HG03066 (cell line): Measurements from ENCODE around the gene NDUFA6.
"Not testable (repeated sequence)": the region's sequence is repeated elsewhere in the genome, so short reads cannot be mapped to it uniquely, and the experiment has no call there.

ENCODE experiments used
- ATAC-seq: cut with Tn5 transposase; IDR thresholded peaks from one replicate; pipeline ENCODE4 v1.9.1; 2021; ENCODE audit warnings: low read depth; ENCODE audit not compliant: unreplicated experiment

Gene NDUFA6

DNA sequence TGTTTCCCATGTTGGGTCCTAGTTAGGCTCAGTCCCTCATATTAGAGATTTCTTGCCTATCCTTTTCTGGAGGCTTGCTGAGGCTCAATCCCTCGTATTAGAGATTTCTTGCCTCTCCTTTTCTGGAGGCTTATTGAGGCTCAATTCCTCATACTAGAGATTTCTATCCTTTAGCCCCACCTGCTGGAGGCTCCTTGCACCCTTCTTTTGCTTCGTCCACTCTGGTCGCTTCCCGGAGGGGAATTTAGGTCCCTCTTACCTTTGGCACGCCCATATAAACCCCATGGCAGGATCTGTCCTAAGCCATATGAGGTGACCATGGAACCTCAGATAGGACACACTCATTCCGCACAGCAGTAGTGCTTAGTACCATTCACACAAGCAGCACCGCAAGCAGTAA lies 24.1 kb upstream of the NDUFA6 start:
- ATAC-seq = no peak

DNA sequence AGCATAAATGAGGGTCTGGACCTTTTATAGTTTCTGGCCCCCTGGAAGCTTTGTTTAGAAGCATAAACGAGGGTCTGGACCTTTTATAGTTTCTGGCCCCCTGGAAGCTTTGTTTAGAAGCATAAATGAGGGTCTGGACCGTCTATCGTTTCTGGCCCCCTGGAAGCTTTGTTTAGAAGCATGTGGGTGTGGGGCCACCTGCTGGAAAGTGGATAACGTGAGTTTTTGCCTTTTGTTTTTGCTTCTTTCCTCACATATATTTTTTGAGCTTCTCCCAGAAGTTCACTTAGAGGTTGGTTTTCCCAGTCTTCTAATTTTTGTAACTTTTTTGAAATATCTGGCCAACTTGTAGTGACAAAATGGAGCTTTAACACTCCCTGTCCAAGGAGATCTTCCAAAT lies 22.2 kb upstream of the NDUFA6 start:
- not testable (repeated sequence) for ATAC-seq

DNA sequence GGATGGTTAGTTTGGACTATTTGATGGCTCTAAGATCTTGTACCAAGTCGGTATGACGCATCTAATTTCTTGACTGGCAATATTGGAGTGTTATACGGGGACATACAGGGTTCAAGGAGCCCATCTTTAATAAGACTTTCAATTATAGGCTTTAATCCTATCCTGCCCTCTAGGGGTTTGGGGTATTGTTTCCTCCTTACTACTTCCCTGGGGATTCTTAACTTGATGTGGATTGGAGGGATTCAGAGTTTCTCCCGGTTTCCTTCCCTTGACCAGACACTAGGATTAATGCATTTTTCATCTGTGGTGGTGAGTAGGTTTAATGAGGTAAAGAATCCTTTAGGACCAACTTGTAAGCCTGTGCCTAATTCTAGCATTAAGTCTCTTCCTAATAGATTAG lies 21.2 kb upstream of the NDUFA6 start:
- no peak for ATAC-seq

DNA sequence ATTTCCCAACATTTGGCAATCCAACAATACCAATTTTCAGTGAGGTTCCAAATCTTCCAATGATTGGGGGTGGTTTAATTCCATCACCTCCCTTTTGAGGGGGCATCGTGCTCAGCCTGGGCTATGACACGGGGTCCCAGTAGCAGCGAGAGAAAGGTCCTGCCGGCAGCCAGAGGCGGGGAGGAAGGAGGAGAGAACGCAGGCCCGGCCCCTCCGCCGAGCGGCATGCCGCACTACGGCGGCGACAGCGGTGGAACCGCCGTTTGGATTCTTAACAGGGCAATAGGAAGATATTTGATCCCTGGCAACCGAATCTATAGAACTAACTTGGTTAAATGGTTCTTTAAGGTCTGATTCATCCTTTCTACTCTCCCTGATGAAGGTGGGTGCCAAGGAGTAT lies 18.3 kb upstream of the NDUFA6 start:
- ATAC-seq = no peak

DNA sequence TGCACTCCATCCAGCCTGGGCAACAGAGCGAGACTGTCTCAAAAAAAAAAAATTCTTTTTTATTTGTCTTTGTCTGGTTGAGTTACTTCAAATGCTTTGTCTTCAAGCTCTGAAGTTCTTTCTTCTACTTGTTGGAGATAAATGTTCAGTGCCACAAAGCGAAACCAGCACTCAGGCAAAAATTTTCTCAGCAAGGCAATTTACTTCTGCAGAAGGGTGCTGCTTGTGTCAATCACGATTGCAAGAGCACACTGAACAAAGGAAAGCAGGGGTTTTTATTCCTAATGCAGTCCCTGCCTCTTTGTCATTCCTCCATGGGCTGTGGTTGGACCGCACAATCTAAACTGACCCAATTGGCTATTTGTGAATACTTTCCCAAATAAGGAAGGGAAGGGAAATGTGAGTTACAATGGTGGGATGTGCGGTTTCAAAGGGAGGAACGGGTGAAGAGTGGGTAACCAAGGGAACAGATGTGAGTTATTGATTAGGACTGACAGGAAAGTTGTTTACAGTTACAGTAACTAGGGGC lies 13.8 kb upstream of the NDUFA6 start:
- ATAC-seq = not testable (repeated sequence)

DNA sequence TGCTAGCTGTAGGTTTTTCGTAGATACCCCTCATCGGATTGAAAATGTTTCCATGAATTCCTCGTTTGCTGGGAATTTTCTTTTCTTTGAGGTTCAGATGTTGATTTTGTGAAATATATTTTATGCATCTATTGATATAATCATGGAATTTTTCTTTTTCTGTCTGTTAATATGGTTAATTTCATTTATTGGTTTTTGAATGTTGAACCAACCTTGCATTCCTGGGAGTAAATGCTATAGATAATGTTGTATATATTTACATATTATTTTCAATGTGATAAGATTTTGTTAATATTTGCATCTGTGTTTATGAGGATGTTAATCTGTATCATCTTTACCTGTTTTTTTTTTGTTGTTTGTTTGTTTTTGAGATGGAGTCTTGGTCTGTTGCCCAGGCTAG lies 10.6 kb upstream of the NDUFA6 start:
- ATAC-seq = no peak

DNA sequence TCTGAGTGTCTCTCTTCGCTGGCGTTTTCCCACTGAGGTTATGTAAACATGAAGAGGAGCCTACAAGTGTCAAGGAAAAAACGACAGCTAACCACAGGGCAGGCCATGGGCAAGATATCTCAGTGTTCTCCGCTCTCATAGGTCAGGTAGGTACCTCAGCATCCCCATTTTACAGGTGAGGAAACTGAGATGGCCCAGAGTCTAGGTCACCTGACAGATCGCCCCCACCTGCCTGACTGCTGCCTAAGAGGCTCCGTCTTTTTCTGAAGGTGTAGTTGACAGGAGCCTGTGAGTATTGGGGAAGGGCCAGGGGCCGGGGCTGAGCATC lies 847 bp upstream of the NDUFA6 start:
- no peak for ATAC-seq

DNA sequence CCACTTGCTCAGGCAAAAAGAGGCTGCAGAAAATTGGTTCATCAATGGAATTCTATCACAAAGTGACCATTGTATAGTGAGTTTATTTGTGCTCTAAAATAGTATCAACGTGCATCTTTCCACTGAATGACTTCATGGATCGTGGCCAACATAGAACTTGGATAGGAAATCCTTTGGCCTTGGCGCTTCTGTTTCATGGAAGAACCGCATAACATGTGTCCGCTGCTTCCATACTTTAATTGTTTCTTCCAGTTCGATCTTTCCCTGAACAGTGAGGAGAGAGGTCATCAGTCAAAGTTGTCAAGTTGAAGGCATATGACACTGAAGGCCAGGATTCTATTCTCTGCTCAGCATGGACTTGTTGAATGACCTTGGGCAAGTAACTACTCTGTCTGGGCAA lies 4.5 kb downstream of the NDUFA6 start:
- no peak for ATAC-seq

DNA sequence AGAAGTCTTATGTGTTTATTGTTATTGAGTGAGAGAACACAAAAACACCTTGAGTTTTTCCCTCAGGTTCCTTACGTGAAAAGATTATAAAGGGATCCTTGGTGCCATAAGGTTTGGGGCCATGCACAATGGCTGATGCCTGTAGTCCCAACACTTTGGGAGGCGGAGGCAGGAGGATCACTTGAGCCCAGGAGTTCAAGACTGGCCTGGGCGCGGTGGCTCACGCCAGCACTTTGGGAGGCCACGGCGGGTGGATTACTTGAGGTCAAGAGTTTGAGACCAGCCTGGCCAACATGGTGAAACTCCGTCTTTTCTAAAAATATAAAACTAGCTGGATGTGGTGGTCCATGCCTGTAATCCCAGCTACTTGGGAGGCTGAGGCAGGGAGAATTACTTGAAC lies 5.7 kb downstream of the NDUFA6 start:
- no peak for ATAC-seq

DNA sequence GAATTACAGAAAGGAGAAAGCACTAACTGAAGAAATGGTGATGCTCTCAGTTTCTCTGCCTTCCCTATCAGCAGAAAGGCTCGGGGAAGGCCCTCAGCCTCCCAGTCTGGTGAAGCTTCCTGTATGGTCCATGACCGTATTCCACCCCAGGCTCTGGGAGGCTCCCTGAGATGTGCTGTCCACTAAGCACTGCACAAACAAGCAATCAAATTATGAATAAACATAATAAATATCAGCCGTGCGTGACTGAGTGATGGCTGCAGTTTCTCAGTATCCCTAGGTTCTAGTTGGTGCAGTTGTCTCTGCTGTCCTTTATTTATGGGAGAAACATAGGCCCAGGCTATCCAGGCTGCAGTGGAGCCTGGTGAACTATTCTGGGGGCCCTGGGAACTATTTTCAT lies 7.5 kb downstream of the NDUFA6 start:
- no peak for ATAC-seq

DNA sequence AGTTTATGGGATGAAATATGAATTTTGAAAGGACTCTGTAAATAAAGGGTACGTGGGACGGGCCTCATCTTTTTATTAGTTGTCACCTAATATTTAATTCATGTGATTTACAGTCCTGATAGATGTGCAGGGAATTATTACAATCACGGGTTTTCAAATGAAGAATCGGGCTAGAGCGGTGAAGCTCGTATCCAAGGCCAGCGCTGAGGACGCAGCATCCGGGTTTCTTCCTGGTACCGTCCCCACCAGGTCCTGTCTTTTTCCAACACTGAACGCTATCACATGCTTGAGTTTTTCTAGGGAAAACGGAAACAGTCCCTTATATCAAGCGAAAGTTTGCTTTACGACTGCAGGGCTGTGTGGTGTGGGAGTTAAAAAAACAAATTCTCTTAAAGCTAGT lies 10.3 kb downstream of the NDUFA6 start:
- no peak for ATAC-seq

DNA sequence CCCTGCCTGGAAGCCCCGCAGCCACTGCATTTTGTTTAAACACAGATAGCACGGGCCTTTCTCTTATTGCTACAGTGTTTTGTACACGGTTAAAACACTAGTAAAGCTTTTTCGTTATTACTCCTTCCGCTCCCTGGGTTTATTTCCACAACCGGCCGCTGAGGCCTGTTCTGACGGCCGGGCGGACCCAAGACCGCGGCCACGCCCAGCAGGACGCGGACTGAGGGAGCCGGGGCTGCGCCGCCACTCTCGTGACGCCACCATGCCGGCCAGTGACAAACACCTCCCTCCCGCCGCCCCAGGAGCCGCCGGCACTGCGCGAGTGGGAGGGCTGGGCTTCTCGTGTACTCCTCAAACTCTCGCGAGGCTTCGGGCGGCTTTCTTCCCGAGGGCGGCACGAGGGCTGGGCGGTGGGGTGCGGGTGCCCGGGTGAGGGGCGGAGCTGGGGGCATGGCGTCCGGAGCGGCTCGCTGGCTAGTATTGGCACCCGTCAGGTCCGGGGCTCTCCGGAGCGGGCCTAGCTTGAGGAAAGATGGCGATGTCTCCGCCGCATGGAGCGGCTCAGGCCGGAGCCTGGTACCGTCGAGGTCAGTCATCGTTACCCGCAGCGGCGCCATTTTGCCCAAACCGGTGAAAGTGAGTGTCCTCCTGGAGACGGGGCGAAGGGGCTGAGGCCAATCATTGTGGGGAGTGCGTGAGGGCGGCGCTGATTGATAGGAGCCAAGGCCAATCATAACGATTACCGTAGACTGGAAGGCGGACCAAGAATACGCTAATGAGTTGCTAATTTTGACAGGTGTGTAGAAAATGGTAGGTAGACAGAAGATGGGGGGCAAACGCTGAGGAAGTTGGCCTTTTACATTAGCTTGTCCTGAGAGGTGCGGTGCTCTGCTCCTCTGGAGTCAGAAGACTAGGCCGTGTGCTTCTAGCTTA lies 11.0 kb downstream of the NDUFA6 start, which contains the start of gene SMDT1:
TSS of gene SMDT1 (plus strand) at position 382 of the 933 bp plus-strand sequence. CDS start at position 451, 69 bp downstream.
- peak; percentile 85 for ATAC-seq

DNA sequence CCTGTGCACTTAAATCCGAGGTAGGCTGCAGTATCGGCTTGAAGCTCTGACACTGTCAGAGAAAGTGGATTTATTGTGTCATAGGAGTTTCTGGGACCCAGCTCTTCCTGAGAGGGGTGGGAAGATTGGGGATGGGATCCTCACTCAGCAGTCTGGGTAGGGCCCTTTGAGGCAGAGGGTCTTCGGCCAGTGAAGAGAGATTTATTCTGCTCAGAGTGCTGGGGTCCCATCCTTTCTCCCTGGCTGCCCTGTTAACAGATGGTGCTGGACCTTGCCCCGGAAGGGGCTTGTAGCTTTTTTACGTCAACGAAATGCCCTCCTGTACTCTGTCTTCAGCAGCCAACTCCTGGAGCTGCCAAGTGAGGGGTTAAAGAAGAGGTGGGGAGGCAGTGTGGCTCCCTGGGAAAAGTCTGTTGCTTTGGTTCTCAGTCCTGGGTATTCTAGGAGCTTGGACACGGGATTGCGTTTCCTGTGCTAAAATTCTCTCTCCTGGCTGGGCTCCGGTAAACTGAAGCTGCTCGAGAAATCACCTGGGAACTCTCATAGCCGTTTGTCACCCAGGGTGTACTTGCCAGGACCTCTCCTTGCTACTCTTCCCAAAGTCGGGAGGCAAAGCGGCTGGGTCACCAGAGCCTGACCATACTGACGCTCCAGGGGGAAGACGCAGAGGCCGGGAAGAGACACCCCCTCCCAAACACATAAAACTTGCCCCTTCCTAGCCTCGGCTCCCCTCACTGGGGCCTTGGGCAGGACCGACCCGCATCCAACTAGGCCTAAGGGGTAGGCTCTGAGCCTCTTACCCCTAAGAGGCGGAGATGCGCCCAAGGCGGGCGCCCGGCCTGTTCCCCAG lies 11.9 kb downstream of the NDUFA6 start:
- no peak for ATAC-seq

DNA sequence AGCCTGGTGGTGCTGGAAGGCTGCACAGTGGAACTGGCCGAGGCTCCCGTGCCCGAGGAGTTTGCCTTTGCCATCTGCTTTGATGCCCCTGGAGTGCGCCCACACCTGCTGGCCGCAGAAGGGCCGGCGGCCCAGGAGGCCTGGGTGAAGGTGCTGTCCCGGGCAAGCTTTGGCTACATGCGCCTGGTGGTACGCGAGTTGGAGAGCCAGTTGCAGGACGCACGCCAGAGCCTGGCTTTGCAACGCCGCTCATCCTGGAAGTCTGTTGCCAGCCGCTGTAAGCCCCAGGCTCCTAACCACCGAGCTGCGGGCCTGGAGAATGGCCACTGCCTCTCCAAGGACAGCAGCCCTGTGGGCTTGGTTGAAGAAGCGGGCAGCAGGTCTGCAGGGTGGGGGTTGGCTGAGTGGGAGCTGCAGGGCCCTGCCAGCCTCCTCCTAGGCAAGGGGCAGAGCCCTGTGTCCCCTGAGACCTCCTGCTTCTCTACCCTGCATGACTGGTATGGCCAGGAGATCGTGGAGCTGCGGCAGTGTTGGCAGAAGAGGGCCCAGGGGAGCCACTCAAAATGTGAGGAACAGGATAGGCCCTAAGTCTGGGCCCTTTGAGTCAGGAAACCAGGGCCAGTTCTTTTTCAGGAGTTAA lies 13.0 kb downstream of the NDUFA6 start:
- ATAC-seq = no peak

DNA sequence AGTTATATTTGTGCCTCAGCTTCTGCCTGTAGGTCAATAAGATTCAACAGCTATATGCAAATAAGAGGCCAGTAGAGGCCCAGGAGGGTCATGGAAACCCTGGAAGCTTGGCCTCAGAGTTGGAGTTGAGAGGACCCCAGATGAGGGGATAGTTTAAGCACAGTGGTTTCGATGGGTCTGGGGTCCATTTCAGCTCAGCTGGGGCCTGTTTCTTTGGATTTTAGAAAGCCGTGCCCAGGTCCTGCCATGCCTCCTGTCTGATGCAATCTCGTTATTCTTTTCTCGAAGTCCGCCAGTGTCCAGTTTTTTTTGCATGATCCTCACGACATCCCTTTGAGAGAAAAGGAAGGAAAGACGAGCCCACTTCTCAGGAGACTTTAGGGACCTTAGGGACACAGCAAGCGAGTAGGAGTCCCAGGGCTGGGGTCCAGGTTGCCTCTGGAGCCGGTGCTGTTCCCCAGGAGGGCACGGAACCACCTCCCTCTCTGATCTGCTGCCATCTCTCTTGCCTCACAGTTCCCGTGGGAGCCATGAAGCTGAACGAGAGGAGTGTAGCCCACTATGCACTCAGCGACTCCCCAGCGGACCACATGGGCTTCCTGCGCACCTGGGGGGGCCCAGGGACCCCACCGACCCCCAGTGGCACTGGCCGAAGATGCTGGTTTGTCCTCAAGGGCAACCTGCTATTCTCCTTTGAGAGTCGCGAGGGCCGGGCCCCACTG lies 13.6 kb downstream of the NDUFA6 start:
- ATAC-seq = no peak

DNA sequence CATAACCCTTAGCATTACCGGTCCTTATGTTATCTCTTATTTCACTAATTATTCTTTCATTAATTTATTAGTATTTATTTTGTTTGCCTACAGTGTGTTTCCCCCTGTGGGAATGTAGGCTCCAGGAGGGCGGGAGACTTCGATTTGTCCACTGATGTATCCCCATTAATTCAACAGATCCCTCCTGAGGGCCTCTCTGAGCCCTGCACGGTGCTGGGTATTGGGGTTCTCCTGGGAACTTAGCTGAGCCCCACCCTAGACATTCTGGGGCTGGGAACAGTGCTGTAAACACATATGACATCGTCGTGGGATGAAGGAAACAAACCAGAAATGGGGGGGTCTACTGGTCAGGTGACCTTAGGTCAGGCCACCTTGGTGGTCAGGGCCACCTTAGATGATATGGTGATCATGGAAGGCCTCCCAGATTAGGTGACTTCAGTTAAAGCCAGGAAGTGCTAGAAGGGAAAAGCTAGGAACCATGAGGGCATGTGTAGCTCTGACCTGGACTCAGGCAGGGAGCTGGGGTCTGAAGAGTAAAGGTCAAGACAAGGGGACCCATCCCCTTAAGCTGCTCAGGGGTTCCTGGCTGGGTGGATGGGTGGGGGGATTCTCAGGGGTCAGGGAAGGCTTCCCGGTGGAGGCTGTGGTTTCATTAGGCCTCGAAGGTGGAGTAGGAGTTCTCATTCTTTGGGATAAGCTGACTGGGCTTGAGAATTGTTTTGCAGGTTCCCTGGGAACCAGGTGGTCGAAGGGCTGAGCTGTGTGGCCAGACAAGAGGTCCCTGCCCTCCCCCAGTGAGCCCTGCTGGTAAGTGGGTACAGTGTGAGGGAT lies 15.5 kb downstream of the NDUFA6 start:
- no peak for ATAC-seq

DNA sequence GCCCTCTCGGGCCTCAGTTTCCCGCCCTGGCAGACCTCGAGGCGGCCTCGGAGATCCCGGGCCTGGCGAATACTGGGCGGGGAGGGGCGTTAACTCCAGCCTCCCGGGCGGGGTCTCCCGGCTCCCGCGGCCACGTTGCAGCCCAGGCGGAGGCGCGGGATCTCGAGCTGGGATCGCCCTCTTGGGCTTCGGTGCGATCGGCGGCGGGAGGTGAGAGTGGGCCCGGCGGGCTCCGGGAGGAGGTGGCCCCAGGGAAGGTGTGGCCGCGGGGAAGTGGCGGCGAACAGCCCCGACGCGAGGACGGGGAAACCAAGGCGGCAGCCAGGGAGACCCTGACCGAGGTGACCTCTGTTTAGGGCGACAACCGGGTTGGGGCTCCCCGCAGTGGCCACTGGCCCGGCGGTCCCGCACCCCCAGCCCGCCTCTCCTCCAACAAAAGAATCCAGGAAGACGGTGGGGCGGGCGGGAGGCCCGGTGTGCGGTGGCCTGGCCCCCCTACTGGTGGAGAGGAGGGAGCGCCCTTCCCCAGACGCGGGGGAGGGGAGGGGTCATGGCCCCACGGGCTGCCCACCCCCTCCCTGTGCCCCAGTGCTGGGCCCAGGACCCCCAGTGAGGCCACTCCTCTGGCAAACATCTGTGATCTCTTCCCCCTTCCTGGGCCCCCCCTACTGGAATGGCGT lies 16.3 kb downstream of the NDUFA6 start, which contains the start of gene PHETA2:
TSS of gene PHETA2 (plus strand) at position 117 of the 680 bp plus-strand sequence. CDS start 3,046 bp downstream, outside the sequence.
- no peak for ATAC-seq

DNA sequence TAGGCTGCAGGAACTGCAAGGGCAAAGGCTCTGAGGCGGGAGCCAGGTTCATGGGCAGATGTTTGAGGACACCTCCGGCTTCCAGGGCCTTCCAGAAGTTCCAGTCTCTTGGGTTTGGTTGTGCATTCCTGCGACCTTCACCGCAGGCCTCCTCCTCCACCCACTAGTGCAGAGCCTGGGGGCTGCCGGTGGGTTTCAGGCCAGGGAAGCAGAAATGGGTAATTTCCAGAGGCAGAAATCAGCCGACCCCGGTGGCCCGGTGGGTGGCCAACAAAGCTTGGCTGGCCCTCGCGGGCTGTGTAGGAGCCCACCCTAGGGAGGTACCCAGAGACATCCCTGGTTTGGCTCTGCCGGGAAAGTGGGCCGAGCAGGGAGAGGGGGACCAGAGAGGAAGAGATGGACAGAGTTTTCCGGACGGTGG lies 16.9 kb downstream of the NDUFA6 start:
- no peak for ATAC-seq
